Memory B cell (primary cell): ENCODE measurements around the gene PHF21A.
A peak's percentile ranks its signal among the peaks of the same experiment; 100 is the strongest.

ENCODE experiments used
- ATAC-seq: fragments of 150-1000 bp; cut with Tn5 transposase; 2 replicates; pipeline ENCODE4 v1.10.0; 2021; ENCODE audit warnings: low read depth, mild to moderate bottlenecking, moderate library complexity
- DNase-seq, 2 donors: peaks; one replicate each; pipeline ENCODE4 v3.0.0; 2022; ENCODE audit warnings: low spot score in 2 of 2
- H3K27ac Mint-ChIP-seq: one replicate; pipeline ENCODE4 v1.8.0; 2022; ENCODE audit warnings: mild to moderate bottlenecking, moderate library complexity, mixed read lengths
- H3K27me3 Mint-ChIP-seq: one replicate; pipeline ENCODE4 v1.8.0; 2022; ENCODE audit warnings: mixed read lengths
- H3K36me3 Mint-ChIP-seq: one replicate; pipeline ENCODE4 v1.8.0; 2022; ENCODE audit warnings: mild to moderate bottlenecking, mixed read lengths
- H3K4me1 Mint-ChIP-seq: one replicate; pipeline ENCODE4 v1.8.0; 2022; ENCODE audit warnings: mixed read lengths
- H3K4me3 Mint-ChIP-seq: one replicate; pipeline ENCODE4 v1.8.0; 2022; ENCODE audit warnings: mild to moderate bottlenecking, moderate library complexity, mixed read lengths
- H3K9me3 Mint-ChIP-seq: one replicate; pipeline ENCODE4 v1.8.0; 2022; ENCODE audit warnings: mixed read lengths

The PHF21A gene

GRCh38 chr11:45947885-45948284 lies 173.4 kb downstream of the PHF21A start:
- Mint-ChIP-seq H3K9me3 (no peaks in the 10 kb centered on the region), H3K27me3 (no peaks in the 10 kb centered on the region), H3K4me3 (no peak overlapping the region), H3K4me1 (no peaks in the 10 kb centered on the region), H3K36me3 (peaks cover 22% of the 10 kb centered on the region), H3K27ac (no peak overlapping the region)
- ATAC-seq: no peak
- DNase-seq: no peak

- Mint-ChIP-seq H3K4me1 (no peaks in the 10 kb centered on the region), H3K9me3 (no peaks in the 10 kb centered on the region), H3K36me3 (peaks cover 24% of the 10 kb centered on the region), H3K27ac (no peak overlapping the region), H3K4me3 (no peak overlapping the region), H3K27me3 (no peaks in the 10 kb centered on the region)
- ATAC-seq (no peak), DNase-seq (no peak)
Measured at GRCh38 chr11:45945397-45945999, 175.8 kb downstream of the PHF21A start.

- Mint-ChIP-seq H3K27me3 (no peaks in the 10 kb centered on the region), H3K27ac (no peak overlapping the region), H3K36me3 (peaks cover 18% of the 10 kb centered on the region), H3K4me3 (no peak overlapping the region), H3K9me3 (no peaks in the 10 kb centered on the region), H3K4me1 (peaks cover 8% of the 10 kb centered on the region)
- DNase-seq: no peak
- ATAC-seq: no peak
Measured at GRCh38 chr11:45942381-45942780, 178.9 kb downstream of the PHF21A start.

GRCh38 chr11:45941285-45941684 lies 180.0 kb downstream of the PHF21A start:
- Mint-ChIP-seq H3K27ac (no peak overlapping the region), H3K27me3 (no peaks in the 10 kb centered on the region), H3K4me1 (peaks cover 12% of the 10 kb centered on the region), H3K9me3 (no peaks in the 10 kb centered on the region), H3K4me3 (no peak overlapping the region), H3K36me3 (peaks cover 18% of the 10 kb centered on the region)
- ATAC-seq (no peak), DNase-seq (no peak)

- H3K4me3 Mint-ChIP-seq: no peak overlapping the region
- ATAC-seq (no peak), DNase-seq (no peak)
- H3K36me3 Mint-ChIP-seq: peaks cover 7% of the 10 kb centered on the region
- no peak overlapping the region for H3K27ac Mint-ChIP-seq
- no peaks in the 10 kb centered on the region for H3K9me3 Mint-ChIP-seq
- no peaks in the 10 kb centered on the region for H3K27me3 Mint-ChIP-seq
- peaks cover 18% of the 10 kb centered on the region for H3K4me1 Mint-ChIP-seq
Measured at GRCh38 chr11:45939836-45940235, 181.4 kb downstream of the PHF21A start.

- Mint-ChIP-seq H3K9me3 (no peaks in the 10 kb centered on the region), H3K27me3 (no peaks in the 10 kb centered on the region), H3K27ac (peak overlapping the region; percentile 75), H3K4me1 (peaks cover 33% of the 10 kb centered on the region), H3K4me3 (no peak overlapping the region), H3K36me3 (peaks cover 4% of the 10 kb centered on the region)
- ATAC-seq: no peak
- DNase-seq: no peak
Measured at GRCh38 chr11:45937916-45938315, 183.3 kb downstream of the PHF21A start.

GRCh38 chr11:45936511-45937054 lies 184.7 kb downstream of the PHF21A start:
- DNase-seq (no peak), ATAC-seq (no peak)
- peaks cover 2% of the 10 kb centered on the region for H3K36me3 Mint-ChIP-seq
- no peak overlapping the region for H3K4me3 Mint-ChIP-seq
- H3K4me1 Mint-ChIP-seq: peaks cover 43% of the 10 kb centered on the region
- no peaks in the 10 kb centered on the region for H3K27me3 Mint-ChIP-seq
- H3K9me3 Mint-ChIP-seq: no peaks in the 10 kb centered on the region
- peak overlapping the region; percentile 71 for H3K27ac Mint-ChIP-seq

GRCh38 chr11:45935349-45936064 lies 185.7 kb downstream of the PHF21A start:
- no peak for DNase-seq
- H3K27me3 Mint-ChIP-seq: no peaks in the 10 kb centered on the region
- peaks cover 54% of the 10 kb centered on the region for H3K4me1 Mint-ChIP-seq
- peak overlapping the region; percentile 39 for H3K4me3 Mint-ChIP-seq
- peaks cover 4% of the 10 kb centered on the region for H3K36me3 Mint-ChIP-seq
- no peak overlapping the region for H3K27ac Mint-ChIP-seq
- ATAC-seq: peak; percentile 12
- no peaks in the 10 kb centered on the region for H3K9me3 Mint-ChIP-seq

- DNase-seq (no peak), ATAC-seq (no peak)
- no peaks in the 10 kb centered on the region for H3K9me3 Mint-ChIP-seq
- H3K27ac Mint-ChIP-seq: no peak overlapping the region
- no peaks in the 10 kb centered on the region for H3K27me3 Mint-ChIP-seq
- H3K4me3 Mint-ChIP-seq: peak overlapping the region; percentile 21
- peaks cover 4% of the 10 kb centered on the region for H3K36me3 Mint-ChIP-seq
- H3K4me1 Mint-ChIP-seq: peaks cover 60% of the 10 kb centered on the region
Measured at GRCh38 chr11:45934580-45935318, 186.5 kb downstream of the PHF21A start.

- Mint-ChIP-seq H3K36me3 (peaks cover 4% of the 10 kb centered on the region), H3K9me3 (no peaks in the 10 kb centered on the region), H3K27me3 (no peaks in the 10 kb centered on the region), H3K27ac (peak overlapping the region; percentile 86), H3K4me1 (peaks cover 58% of the 10 kb centered on the region), H3K4me3 (peak overlapping the region; percentile 86)
- no peak for DNase-seq
- no peak for ATAC-seq
Measured at GRCh38 chr11:45933846-45934579, 187.2 kb downstream of the PHF21A start.

GRCh38 chr11:45933131-45933831 lies 188.0 kb downstream of the PHF21A start:
- Mint-ChIP-seq H3K4me3 (peak overlapping the region; percentile 86), H3K27me3 (no peaks in the 10 kb centered on the region), H3K36me3 (peaks cover 4% of the 10 kb centered on the region), H3K9me3 (no peaks in the 10 kb centered on the region), H3K4me1 (peaks cover 59% of the 10 kb centered on the region), H3K27ac (peak overlapping the region; percentile 86)
- peak; percentile 43 for ATAC-seq
- DNase-seq: peak in 1 of 2 donors; percentile 56

GRCh38 chr11:45932217-45932616 lies 189.0 kb downstream of the PHF21A start:
- no peaks in the 10 kb centered on the region for H3K27me3 Mint-ChIP-seq
- H3K9me3 Mint-ChIP-seq: no peaks in the 10 kb centered on the region
- H3K4me1 Mint-ChIP-seq: peaks cover 63% of the 10 kb centered on the region
- H3K4me3 Mint-ChIP-seq: peak overlapping the region; percentile 86
- no peak for DNase-seq
- H3K27ac Mint-ChIP-seq: peak overlapping the region; percentile 95
- ATAC-seq: no peak
- H3K36me3 Mint-ChIP-seq: peaks cover 12% of the 10 kb centered on the region

- Mint-ChIP-seq H3K4me3 (peak overlapping the region; percentile 86), H3K9me3 (no peaks in the 10 kb centered on the region), H3K27me3 (no peaks in the 10 kb centered on the region), H3K4me1 (peaks cover 64% of the 10 kb centered on the region), H3K36me3 (peaks cover 12% of the 10 kb centered on the region), H3K27ac (peak overlapping the region; percentile 95)
- no peak for DNase-seq
- ATAC-seq: no peak
Measured at GRCh38 chr11:45931739-45932138, 189.5 kb downstream of the PHF21A start.
